Measurements from ENCODE around the gene UNC13D. TPM values are rescaled to one million over a fixed set of nuclear protein-coding genes. Genes with fewer than 3 reads are reported as not detected.
"Not testable (repeated sequence)": the region's sequence is repeated elsewhere in the genome, so short reads cannot be mapped to it uniquely, and the experiment has no call there.

UNC13D gene
- total RNA-seq, 1 experiment from 2014 or later = 104 TPM

DNA sequence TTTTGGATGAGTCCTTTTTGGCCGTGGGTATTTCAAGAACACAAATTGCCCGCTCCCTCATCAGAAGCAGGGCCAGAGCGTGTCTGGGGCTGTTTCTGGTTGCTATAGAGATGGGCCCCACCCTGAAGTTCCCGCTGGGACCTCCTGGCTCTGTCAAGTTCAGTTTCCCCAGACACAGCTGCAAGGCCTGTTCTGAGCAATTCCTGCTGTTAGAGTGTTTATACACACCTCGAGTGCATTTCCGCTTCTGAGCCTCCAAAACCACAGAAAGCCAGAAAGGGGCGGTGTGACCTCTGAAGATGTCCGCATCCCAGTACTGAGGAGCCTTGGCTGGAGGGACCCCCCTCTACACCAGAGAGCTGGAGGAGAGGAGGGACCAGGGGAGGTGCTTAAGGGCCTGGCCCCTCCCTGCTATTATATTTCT is 20.3 kb upstream of the UNC13D start:
- intact Hi-C loops (cut with micrococcal nuclease; ENCODE audit: unreplicated experiment) = no loop called here
- TF ChIP-seq, protein P1, sequence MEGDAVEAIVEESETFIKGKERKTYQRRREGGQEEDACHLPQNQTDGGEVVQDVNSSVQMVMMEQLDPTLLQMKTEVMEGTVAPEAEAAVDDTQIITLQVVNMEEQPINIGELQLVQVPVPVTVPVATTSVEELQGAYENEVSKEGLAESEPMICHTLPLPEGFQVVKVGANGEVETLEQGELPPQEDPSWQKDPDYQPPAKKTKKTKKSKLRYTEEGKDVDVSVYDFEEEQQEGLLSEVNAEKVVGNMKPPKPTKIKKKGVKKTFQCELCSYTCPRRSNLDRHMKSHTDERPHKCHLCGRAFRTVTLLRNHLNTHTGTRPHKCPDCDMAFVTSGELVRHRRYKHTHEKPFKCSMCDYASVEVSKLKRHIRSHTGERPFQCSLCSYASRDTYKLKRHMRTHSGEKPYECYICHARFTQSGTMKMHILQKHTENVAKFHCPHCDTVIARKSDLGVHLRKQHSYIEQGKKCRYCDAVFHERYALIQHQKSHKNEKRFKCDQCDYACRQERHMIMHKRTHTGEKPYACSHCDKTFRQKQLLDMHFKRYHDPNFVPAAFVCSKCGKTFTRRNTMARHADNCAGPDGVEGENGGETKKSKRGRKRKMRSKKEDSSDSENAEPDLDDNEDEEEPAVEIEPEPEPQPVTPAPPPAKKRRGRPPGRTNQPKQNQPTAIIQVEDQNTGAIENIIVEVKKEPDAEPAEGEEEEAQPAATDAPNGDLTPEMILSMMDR (IDR thresholded peaks at IDR 0.05; ENCODE audit: unreplicated experiment) = no peak
- Mint-ChIP-seq H3K4me1 (ENCODE audit: low read depth, unreplicated experiment) (peaks cover 8% of the 10 kb centered on the region), H3K36me3 (ENCODE audit: insufficient read depth, unreplicated experiment) (peaks cover 4% of the 10 kb centered on the region), H3K27me3 (ENCODE audit: unreplicated experiment) (no peaks in the 10 kb centered on the region), H3K9me3 (ENCODE audit: low read depth, unreplicated experiment) (no peaks in the 10 kb centered on the region), H3K4me3 (ENCODE audit: low read depth, unreplicated experiment) (no peak overlapping the region), H3K27ac (ENCODE audit: unreplicated experiment) (no peak overlapping the region)
- no TSS peak for BruUV-seq (replicated peaks)
- CTCF ChIA-PET = no interaction called here
- DNase-seq = no peak

DNA sequence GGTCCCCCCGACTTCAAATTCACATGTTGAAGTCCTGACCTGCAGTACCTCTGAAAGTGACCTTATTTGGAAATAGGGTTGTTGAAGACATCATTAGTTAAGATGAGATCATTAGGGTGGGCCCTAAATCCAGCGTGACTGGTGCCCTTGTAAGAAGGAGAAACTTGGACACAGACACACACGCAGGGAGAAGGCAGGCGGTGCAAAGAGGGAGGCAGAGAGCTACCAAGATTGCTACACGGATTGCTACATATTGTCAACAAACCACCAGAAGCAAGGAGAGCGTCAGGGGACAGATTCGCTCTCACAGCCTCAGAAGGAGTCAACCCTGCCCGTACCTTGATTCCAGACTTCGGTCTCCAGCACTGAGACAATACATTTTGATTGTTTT is 17.7 kb upstream of the UNC13D start:
- CTCF ChIA-PET = interaction anchor here (0.6 to 1.6 kb wide), 3 partner anchors 11 to 56 kb away, joined by 3 to 5 read pairs (median 5); no protein-coding TSS in a partner anchor
- Mint-ChIP-seq H3K4me1 (ENCODE audit: low read depth, unreplicated experiment) (no peaks in the 10 kb centered on the region), H3K36me3 (ENCODE audit: insufficient read depth, unreplicated experiment) (peaks cover 4% of the 10 kb centered on the region), H3K27ac (ENCODE audit: unreplicated experiment) (no peak overlapping the region), H3K27me3 (ENCODE audit: unreplicated experiment) (no peaks in the 10 kb centered on the region), H3K4me3 (ENCODE audit: low read depth, unreplicated experiment) (no peak overlapping the region), H3K9me3 (ENCODE audit: low read depth, unreplicated experiment) (no peaks in the 10 kb centered on the region)
- no TSS peak for BruUV-seq (replicated peaks)
- no peak for DNase-seq
- intact Hi-C loops (cut with micrococcal nuclease; ENCODE audit: unreplicated experiment) = no loop called here
- TF ChIP-seq, protein P1 (IDR thresholded peaks at IDR 0.05; ENCODE audit: unreplicated experiment) = no peak

DNA sequence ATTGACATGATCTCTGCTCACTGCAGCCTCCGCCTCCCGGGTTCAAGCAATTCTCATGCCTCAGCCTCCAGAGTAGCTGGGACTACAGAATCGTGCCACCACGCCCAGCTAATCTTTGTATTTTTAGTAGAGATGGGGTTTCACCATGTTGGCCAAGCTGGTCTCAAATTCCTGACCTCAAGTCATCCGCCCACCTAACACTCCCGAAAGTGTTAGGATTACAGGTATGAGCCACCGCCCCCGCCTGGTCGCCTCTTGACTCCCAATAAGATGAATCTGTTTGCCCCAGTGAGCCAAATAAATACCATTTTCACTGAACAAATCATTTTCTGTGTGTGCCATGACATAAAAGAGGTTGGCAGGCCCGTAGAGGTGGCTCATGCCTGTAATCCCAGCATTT is 15.2 kb upstream of the UNC13D start:
- H3K4me1 Mint-ChIP-seq (ENCODE audit: low read depth, unreplicated experiment); DNase-seq; H3K4me3 Mint-ChIP-seq (ENCODE audit: low read depth, unreplicated experiment): not testable (repeated sequence)

DNA sequence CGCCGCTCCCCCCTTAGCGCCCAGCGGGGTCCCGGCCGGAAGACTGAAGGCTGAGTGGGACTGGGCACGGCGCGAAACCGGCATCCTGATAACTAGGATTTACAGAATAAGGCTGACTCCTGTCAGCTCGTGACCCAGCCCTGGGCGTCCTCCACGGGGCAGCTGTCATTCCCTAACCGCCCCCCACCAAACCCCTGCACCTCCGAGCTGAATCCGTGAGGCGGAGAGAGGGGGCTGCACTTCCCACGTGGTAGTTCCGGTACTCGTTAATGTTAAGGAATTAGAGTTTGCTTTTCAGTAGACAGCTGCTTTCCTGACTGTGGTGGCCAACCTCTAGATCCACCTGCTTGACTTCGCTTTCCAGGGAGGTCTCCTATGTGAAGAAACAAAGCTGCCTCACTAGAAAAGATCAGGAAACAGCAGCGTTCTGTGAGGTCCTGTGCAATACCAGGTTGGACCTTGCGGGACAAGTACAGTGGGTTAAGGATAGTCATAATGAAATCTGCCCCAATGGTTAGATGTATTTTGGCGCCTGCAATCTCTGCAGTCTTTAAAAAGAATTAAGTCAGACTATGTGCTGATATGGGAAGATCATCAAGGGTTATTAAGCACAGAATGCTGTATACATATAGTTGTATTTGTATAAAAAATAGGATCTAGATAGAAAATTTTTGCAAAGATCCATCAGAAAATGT is 12.0 kb upstream of the UNC13D start:
- intact Hi-C loops (cut with micrococcal nuclease; ENCODE audit: unreplicated experiment) = no loop called here
- TF ChIP-seq, protein P1 (IDR thresholded peaks at IDR 0.05; ENCODE audit: unreplicated experiment) = no peak
- Mint-ChIP-seq H3K27me3 (ENCODE audit: unreplicated experiment) (no peaks in the 10 kb centered on the region), H3K9me3 (ENCODE audit: low read depth, unreplicated experiment) (no peaks in the 10 kb centered on the region), H3K27ac (ENCODE audit: unreplicated experiment) (no peak overlapping the region), H3K4me1 (ENCODE audit: low read depth, unreplicated experiment) (peaks cover 8% of the 10 kb centered on the region), H3K4me3 (ENCODE audit: low read depth, unreplicated experiment) (no peak overlapping the region), H3K36me3 (ENCODE audit: insufficient read depth, unreplicated experiment) (peaks cover 22% of the 10 kb centered on the region)
- DNase-seq = peak; percentile 25
- no TSS peak for BruUV-seq (replicated peaks)
- CTCF ChIA-PET = interaction anchor here (0.8 to 3.2 kb wide), 7 partner anchors 11 to 78 kb away, joined by 3 to 46 read pairs (median 5); partner anchors contain the start of genes MRPL38, TRIM47, TRIM65 and UNC13D

More for the DNA sequence above, 15.2 kb upstream of the UNC13D start:
- H3K36me3 Mint-ChIP-seq (ENCODE audit: insufficient read depth, unreplicated experiment); intact Hi-C loops (cut with micrococcal nuclease; ENCODE audit: unreplicated experiment); H3K27me3 Mint-ChIP-seq (ENCODE audit: unreplicated experiment); H3K9me3 Mint-ChIP-seq (ENCODE audit: low read depth, unreplicated experiment); BruUV-seq (replicated peaks); H3K27ac Mint-ChIP-seq (ENCODE audit: unreplicated experiment); CTCF ChIA-PET: not testable (repeated sequence)

All from Calu3 (cell line).